HG03066 (cell line): ENCODE data around the gene C21orf58.

Experiments
- ATAC-seq: cut with Tn5 transposase; IDR thresholded peaks from one replicate; pipeline ENCODE4 v1.9.1; 2021; ENCODE audit warnings: low read depth; ENCODE audit not compliant: unreplicated experiment

The C21orf58 gene

DNA sequence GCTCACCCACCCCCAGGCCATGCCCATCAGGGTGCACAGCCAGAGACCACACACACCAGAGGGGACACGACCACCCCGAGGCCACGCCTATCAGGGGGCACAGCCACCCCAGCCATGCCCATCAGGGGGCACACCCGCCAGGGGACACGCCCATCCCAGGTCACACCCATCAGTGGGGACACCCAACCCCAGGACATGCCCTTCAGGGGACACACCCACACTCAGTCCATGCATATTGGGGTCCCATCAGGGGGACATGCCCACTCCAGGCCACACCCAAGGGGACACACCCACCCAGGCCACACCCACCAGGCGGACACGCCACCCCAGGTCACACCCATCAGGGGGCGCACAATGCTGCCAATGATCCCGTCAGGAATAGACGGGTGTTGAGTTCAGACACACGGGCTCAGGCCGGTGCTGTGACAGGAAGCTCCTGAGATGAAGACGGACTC lies 59.0 kb downstream of the C21orf58 start:
- ATAC-seq = no peak

GRCh38 chr21:46264046-46264689 lies 59.5 kb downstream of the C21orf58 start:
- no peak for ATAC-seq

DNA sequence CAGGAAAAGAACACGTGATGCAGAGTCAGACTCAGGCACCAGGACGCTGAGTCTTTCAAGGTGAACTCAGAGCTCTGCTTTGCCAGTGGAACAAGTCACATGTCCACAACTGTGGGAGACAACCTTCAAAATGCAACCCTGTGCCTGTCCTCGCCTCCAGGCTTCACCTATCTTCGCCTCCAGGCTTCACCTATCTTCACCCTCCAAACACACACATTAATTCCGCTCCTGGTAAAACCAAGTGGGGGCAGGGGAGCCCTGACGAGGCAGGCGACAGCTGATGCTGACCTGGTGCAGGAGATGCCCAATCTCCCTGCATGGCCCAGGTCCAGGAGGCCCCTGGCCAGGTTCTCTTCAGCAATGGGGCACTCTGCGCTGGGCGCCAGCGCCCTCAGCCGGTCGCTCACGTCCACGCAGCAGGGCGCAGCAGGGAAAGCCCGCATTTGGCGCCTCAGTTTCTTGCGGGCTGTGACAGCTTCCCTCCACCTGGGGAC lies 67.1 kb downstream of the C21orf58 start:
- no peak for ATAC-seq

- no peak for ATAC-seq
Measured at GRCh38 chr21:46255758-46256337, 67.8 kb downstream of the C21orf58 start.

- no peak for ATAC-seq
Measured at GRCh38 chr21:46255166-46255565, 68.5 kb downstream of the C21orf58 start.

DNA sequence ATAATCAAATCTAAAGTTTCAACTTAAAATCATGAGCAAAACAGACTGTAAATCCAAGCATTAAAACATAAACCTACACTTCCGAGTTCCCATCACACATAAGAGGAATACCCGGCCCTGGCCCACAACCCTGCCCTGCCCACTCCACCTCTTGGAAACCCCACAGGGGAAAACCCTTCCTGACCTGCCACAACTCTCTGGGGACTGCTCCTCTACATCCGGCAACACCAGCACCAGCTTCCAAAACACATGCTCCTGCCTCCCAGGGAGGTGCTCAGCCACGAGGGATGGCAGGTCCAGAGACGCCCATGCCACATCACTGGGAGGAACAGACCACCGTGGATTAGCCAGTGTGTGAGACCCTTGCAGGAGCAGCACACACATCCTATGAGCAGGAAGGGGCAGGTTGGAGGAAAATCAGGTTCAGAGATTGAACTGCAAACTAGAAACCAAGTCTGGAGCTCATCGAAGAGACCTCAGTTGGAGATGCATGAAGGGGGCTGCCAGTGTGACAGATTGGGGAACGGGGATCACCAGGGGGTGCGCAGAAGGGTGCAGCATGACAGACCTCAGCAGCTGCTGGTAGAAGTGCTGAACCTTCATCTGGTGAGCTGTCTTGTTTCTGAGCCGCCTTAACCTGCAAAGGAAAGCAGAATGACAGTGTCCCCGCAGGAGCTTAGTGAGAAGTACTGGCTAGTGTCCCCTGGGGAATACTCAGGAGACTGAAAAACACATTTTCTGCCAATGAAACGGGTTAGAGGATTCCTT lies 69.3 kb downstream of the C21orf58 start:
- no peak for ATAC-seq

DNA sequence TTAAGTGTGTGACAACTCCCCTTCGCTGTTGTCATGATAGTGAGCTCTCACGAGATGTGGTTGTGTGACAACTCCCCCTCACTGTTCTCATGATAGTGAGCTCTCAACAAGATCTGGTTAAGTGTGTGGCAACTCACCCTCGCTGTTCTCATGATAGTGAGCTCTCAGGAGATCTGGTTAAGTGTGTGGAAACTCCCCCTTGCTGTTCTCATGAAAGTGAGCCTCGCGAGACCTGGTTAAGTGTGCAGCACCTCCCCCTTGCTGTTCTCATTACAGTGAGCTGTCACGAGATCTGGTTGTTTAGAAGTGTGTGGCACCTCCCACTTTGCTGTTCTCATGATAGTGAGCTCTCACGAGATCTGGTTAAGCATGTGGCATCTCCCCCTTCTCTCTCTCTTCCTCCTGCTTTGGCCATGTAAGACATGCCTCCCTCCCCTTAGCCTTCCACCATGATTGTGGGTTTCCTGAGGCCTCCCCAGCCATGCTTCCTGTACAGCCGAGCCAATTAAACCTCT lies 70.0 kb downstream of the C21orf58 start:
- peak; percentile 48 for ATAC-seq

DNA sequence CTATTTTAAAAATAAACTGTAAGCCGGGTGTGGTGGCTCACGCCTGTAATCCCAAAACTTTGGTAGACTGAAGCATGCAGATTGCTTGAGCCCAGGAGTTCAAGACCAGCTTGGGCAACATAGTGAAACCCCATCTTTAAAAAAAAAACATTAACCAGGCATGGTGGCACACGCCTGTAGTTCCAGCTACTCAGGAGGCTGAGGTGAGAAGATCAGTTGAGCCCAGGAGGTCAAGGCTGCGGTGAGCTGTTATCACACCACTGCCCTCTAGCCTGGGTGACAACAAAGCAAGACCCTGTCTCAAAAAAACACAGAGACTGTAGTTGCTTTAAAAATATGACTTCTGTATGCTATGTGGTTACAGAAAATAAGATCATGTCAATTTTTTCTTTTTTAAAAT lies 70.8 kb downstream of the C21orf58 start:
- ATAC-seq = no peak
